HFFc6 (cell line): Measurements from ENCODE around the gene KRTAP10-5. TPM values are rescaled to one million over a fixed set of nuclear protein-coding genes. Genes with fewer than 3 reads are reported as not detected.

ENCODE experiments used
- DNase-seq: peaks from one replicate; pipeline ENCODE4 v3.0.0-alpha.2; 2018
- H3K27ac Mint-ChIP-seq: 2 replicates; pipeline ENCODE4 v1.8.0; 2020; ENCODE audit warnings: mild to moderate bottlenecking, mixed read lengths
- H3K27me3 Mint-ChIP-seq: 2 replicates; pipeline ENCODE4 v1.8.0; 2021; ENCODE audit warnings: mild to moderate bottlenecking, moderate library complexity, mixed read lengths; ENCODE audit not compliant: insufficient read depth
- H3K36me3 Mint-ChIP-seq: 2 replicates; pipeline ENCODE4 v1.8.0; 2021; ENCODE audit warnings: low read depth, mixed read lengths
- H3K4me1 Mint-ChIP-seq: 2 replicates; pipeline ENCODE4 v1.8.0; 2020; ENCODE audit warnings: low read depth, mixed read lengths
- H3K4me3 Mint-ChIP-seq: 2 replicates; pipeline ENCODE4 v1.8.0; 2020; ENCODE audit warnings: mild to moderate bottlenecking, moderate library complexity, mixed read lengths
- H3K9me3 Mint-ChIP-seq: 2 replicates; pipeline ENCODE4 v1.8.0; 2020; ENCODE audit warnings: mild to moderate bottlenecking, mixed read lengths
- total RNA-seq, 6 experiments: library from RNA; stranded (reverse); fragmentation: NEBNext Ultra II Directional; extraction: Animal tissue kit (Norgen Biotek cat#: 25700); gene quantifications; 2 replicates in 1 of 6; 3 replicates in 5 of 6; pipeline ENCODE4 v1.2.3, GENCODE V29; 2021
- TF ChIP-seq, protein P1 (sequence below): fragments of 200-600 bp; sonication (generic); IDR thresholded peaks from 2 replicates; pipeline ENCODE4 v1.5.0; 2021; ENCODE audit warnings: antibody characterized with exemption, mild to moderate bottlenecking

KRTAP10-5 gene
- total RNA-seq, 6 experiments from 2014 or later = not detected

GRCh38 chr21:44534688-44535087 lies 45.7 kb downstream of the KRTAP10-5 start:
- Mint-ChIP-seq H3K27me3 (peaks cover 13% of the 10 kb centered on the region), H3K36me3 (no peaks in the 10 kb centered on the region; the same call in 1 of the 2 replicates), H3K9me3 (peaks cover 25% of the 10 kb centered on the region), H3K4me3 (no peak overlapping the region), H3K27ac (no peak overlapping the region), H3K4me1 (no peaks in the 10 kb centered on the region)
- DNase-seq = no peak
- TF ChIP-seq, protein P1, sequence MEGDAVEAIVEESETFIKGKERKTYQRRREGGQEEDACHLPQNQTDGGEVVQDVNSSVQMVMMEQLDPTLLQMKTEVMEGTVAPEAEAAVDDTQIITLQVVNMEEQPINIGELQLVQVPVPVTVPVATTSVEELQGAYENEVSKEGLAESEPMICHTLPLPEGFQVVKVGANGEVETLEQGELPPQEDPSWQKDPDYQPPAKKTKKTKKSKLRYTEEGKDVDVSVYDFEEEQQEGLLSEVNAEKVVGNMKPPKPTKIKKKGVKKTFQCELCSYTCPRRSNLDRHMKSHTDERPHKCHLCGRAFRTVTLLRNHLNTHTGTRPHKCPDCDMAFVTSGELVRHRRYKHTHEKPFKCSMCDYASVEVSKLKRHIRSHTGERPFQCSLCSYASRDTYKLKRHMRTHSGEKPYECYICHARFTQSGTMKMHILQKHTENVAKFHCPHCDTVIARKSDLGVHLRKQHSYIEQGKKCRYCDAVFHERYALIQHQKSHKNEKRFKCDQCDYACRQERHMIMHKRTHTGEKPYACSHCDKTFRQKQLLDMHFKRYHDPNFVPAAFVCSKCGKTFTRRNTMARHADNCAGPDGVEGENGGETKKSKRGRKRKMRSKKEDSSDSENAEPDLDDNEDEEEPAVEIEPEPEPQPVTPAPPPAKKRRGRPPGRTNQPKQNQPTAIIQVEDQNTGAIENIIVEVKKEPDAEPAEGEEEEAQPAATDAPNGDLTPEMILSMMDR = no peak

- Mint-ChIP-seq H3K27ac (no peak overlapping the region), H3K9me3 (peaks cover 25% of the 10 kb centered on the region), H3K36me3 (no peaks in the 10 kb centered on the region), H3K4me1 (no peaks in the 10 kb centered on the region), H3K4me3 (no peak overlapping the region), H3K27me3 (peaks cover 13% of the 10 kb centered on the region)
- TF ChIP-seq, protein P1 = no peak
- DNase-seq = no peak
Measured at GRCh38 chr21:44533891-44534627, 46.3 kb downstream of the KRTAP10-5 start.

DNA sequence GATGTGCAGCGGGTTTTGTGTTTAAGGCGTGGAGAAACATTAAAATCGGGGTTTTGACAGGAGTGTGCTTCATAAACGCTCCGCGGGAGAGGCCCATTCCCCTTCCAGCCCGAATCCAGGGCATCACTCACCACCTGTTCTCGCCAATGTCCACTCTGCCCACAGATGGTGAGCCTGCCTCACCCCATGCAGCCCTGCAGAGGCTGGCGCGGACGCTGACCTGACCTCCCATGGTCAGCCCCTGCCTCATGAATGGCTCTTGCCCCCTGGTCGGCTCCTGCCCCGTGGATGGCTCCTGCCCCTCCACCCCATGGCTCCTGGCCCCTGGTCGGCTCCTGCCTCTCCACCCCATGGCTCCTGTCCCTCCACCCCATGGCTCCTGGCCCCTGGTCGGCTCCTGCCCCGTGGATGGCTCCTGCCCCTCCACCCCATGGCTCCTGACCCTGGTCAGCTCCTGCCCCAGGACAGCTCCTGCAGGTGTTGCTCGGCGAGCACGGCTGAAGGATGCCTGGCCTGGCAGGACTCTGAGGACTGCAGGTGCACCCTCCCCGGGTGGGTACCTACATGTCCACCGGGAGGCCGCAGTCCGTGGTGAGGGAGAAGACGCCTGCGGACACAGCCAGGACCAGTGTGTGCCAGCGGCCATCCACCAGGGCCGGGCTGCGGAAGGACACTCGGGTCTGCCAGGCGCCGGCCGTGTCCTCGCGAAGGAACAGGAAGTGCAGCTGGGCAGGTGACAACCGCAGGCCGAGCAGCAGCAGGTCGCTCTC lies 47.1 kb downstream of the KRTAP10-5 start:
- no peak overlapping the region for H3K27ac Mint-ChIP-seq
- H3K36me3 Mint-ChIP-seq = no peaks in the 10 kb centered on the region
- H3K4me1 Mint-ChIP-seq = no peaks in the 10 kb centered on the region
- peaks cover 13% of the 10 kb centered on the region for H3K27me3 Mint-ChIP-seq
- peaks cover 26% of the 10 kb centered on the region for H3K9me3 Mint-ChIP-seq
- DNase-seq = no peak
- no peak overlapping the region for H3K4me3 Mint-ChIP-seq
- TF ChIP-seq, protein P1 = no peak

- Mint-ChIP-seq H3K27me3 (peaks cover 13% of the 10 kb centered on the region), H3K4me3 (no peak overlapping the region), H3K4me1 (no peaks in the 10 kb centered on the region), H3K36me3 (no peaks in the 10 kb centered on the region), H3K9me3 (peaks cover 26% of the 10 kb centered on the region), H3K27ac (no peak overlapping the region)
- no peak for DNase-seq
- TF ChIP-seq, protein P1 = no peak
Measured at GRCh38 chr21:44532712-44533111, 47.7 kb downstream of the KRTAP10-5 start.

DNA sequence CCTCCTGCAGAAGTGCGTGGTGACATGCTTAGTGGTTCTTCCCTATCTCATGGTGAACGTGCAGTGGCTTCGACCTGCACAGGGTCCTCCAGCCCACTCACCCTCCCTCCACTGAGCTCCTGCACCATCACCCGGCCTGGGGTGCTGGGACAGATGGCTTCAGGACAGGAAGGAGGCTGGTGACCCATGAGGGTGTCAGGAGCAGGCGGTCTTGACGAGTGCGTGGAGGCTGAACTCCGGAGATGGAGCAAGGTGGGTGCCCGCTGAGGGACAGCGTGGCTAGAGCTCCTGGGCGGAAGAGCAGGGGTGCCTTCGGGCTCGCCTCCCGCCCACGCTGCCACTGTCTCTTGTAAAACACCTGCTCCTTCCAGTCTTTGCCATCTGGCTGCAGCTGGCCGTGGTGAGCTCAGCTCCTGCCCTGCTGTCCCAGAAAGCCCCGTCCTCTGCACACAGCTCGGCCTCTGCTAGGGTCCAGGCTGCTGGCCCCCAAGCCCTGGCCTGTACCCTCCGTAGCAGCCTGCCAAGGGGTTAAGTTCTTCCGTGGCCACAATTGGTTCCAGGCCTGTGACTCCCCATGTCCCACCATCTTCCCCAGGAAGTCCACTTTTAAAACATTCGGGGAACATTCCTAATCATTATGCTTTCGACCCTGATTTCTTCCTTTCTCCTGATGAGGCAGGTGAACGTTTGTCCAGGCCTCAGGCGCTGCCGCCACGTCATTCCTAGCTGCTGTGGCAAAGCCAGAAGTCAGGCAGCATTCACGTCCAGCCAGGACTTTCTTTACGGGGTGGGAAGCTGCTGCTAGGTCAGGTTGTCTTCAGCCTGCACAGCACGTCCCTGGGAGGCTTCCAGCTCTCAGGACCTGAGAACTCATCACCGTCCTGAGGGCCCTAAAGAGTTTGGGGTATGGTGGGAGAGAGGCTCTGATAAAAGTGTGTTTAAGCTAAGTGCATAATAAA lies 48.5 kb downstream of the KRTAP10-5 start:
- peaks cover 20% of the 10 kb centered on the region for H3K9me3 Mint-ChIP-seq
- peaks cover 12% of the 10 kb centered on the region for H3K27me3 Mint-ChIP-seq

More for the DNA sequence above, 48.5 kb downstream of the KRTAP10-5 start:
- TF ChIP-seq, protein P1 = no peak
- H3K4me1 Mint-ChIP-seq = no peaks in the 10 kb centered on the region
- H3K36me3 Mint-ChIP-seq = no peaks in the 10 kb centered on the region
- DNase-seq = no peak
- no peak overlapping the region for H3K4me3 Mint-ChIP-seq
- no peak overlapping the region for H3K27ac Mint-ChIP-seq
